Eye (tissue), 1 donor: Measurements from ENCODE around the gene RREB1.
"Not testable (repeated sequence)": the region's sequence is repeated elsewhere in the genome, so short reads cannot be mapped to it uniquely, and the experiment has no call there.

ENCODE experiments used
- DNase-seq: peaks from one replicate; pipeline ENCODE4 v3.0.0-alpha.2; 2015

Gene RREB1

GRCh38 chr6:7268362-7268761 lies 160.6 kb downstream of the RREB1 start:
- DNase-seq, result no peak

DNA sequence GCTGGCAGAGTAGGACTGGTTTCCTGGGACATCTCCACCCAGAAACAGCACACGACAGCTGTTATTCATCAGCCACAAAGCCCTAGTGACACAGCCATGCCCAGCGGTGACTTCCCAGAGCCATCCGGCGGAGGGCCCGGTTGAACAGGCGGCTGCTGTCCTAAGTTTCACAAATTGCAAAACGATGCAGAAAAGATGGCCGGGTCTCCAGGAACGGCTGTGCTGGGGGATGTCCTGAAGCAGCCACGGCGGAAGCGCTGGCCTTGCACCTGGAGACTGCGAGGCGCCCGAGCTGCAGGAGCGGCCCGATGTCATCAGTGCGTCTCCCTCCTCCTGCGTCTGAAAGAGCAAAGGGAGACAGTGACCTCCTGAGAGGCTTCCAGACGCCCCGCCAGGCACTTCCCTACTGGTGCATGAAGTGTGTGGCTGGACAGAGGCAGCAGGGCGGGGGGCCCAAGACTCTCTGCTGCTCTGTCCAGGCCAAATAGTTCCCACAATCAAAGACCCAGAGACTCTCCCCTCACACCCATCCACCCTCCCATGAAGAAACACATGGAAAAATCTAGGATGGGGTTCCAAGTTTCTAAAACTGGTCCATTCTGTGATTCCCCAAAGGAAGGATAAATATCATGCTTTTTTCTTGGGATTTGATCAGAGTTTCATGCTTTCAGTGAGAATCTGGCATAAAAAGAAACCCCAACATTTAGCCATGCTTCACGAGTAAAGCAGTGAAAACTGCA lies 161.2 kb downstream of the RREB1 start:
- DNase-seq, result no peak

DNA sequence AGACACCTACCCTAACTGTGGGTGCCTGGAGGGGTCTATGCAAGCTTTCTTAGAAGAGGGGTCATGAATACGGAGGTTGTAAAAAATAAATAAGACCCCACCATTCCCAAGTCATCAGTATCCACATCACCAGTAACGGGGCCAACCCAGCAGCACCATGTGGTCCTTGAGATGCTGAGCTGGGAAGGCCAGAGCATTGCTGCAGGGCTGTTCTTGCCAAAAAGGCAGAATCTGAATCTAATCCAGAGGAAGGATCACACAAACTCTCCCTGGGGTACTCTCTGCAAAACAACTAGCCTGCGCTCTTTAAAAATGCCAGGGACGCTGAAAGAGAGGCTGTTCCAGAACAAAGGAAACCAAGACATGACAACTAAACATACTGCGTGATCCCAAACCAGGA lies 162.1 kb downstream of the RREB1 start:
- no peak for DNase-seq

- no peak for DNase-seq
Measured at GRCh38 chr6:7270320-7271204, 162.8 kb downstream of the RREB1 start.

DNA sequence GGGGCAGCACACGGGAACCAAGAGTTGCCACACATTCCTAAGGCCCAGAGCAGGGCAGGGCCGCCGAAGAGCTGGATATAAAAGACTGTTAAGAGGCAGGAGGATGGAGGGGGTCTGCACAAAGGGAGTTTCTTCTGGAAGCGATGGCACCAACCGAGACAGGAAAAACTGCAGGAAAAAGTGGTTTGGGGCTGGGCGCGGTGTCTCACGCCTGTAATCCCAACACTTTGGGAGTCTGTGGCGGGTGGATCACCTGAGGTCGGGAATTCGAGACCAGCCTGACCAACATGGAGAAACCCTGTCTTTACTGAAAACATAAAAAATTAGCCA lies 163.4 kb downstream of the RREB1 start:
- no peak for DNase-seq

DNA sequence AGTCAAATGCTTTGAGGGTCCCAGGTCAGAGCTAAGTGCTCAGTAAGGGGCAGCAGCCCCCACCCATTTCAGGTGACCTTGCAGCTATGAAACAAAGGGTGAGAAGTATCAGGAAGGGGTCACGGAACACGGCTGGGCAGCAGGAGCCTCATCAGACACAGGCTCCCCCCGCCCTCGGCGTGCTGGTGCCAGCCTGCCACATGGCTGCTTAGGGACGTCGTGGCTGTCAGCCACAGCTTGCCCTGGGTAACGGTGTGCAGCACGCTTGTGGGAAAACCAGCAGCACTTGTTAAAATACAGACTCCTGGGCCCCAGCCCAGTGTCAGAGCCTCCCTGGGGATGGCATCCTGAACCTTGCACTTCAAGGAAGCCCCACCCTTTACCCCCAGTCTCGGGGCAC lies 165.9 kb downstream of the RREB1 start:
- DNase-seq, result no peak

DNA sequence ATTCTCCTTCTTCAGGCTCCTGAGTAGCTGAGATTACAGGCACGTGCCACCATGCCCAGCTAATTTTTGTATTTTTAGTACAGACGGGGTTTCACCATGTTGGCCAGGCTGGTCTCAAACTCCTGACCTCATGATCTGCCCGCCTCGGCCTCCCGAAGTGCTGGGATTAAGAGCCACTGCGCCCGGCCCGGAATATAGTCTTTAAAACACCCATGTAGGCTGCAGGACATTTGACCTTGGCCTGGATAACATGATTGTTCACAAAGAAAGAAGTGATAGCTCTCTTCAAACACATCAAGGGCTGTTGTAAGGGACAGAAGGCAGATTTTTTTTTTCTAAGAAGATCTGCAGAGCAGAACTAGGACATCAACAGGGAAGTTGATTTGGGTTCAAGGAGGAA lies 166.8 kb downstream of the RREB1 start:
- DNase-seq, result not testable (repeated sequence)

DNA sequence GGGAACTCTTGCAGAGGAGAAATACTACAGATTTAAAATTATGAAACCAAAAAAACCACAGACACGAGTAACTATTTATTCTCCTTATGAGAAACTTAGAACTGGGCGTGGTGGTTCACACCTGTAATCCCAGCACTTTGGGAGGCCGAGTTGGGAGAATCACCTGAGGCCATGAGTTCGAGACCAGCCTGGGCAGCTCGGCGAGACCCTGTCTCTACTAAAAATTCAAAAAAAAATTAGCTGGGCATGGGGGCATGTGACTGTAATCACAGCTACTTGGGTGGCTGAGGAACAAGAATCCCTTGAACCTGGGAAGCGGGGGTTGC lies 168.4 kb downstream of the RREB1 start:
- DNase-seq, result no peak

DNA sequence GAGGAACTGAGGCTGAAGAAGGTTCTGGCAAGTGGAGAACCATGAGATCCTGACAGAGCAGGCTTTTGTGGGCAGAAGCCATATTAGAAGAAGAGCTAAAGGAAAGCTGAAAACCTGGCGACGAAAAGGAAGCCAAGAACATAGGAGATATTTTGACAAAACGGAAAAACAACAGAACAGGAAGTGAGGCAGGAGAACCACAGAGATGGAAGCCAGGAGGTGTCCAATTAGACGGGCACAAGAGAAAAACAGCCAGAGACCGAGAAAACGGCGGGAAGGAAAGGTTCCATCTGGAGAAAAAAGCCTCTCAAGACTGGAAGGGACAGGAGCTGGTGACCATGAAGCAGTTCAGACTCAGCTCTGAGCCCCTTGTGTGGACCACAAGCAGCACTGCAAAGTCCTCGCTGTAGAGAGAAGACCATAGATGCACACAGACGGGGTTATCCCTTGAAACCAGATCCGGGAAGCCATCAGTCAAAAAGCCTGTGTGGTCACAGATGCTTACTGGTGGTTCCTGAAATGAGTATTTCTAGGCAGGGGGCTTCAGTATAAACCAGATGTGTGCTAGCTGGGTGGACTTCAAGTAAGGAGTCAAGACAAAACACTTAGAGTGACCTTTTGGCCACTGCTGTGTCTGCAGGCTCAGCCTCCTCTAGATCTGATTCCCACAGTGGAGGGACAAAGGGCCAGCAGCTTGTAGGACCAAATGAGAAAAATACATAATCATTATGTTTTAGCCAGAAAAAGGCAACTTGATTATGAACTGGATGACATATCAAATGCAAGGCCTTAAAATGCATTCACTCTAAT lies 174.5 kb downstream of the RREB1 start:
- DNase-seq, result no peak

DNA sequence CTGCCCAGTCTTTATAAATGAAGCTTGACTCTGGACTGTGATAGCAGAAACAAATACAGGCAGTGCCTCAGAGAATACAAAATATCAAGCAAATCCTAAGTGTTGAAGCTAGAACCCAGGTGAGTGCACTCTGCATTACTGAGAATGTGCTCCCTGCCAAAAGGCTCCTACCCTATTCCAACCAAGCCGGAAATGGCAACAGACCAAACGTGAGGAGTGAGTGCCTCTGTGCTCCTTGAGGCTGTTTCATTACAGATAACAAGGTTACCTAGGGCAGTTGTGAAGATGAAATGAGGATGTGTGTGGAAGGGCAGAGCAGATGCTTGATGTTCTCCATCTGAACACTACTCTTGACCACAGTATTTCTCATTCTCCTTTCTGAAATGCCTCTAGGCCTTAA lies 175.9 kb downstream of the RREB1 start:
- DNase-seq, result no peak

- no peak for DNase-seq
Measured at GRCh38 chr6:7285416-7285815, 177.7 kb downstream of the RREB1 start.

DNA sequence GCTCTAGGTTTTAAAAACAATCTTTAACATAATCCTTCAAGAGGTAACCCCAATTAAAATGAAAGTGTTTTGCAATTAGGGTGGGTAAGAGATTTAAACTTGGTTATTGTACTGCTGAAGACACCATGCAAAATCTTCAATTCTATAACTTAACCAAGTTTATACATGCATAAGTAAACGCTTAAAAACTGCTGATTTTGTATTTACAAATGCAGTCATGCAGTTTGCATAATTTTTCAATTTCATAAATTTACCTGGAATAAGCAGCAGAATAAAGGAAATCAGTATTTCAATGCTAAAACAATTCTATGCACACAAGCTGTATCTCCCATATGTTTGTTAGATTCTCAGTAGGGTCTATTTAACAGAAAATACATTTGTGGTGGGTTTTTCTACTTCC lies 182.3 kb downstream of the RREB1 start:
- no peak for DNase-seq

DNA sequence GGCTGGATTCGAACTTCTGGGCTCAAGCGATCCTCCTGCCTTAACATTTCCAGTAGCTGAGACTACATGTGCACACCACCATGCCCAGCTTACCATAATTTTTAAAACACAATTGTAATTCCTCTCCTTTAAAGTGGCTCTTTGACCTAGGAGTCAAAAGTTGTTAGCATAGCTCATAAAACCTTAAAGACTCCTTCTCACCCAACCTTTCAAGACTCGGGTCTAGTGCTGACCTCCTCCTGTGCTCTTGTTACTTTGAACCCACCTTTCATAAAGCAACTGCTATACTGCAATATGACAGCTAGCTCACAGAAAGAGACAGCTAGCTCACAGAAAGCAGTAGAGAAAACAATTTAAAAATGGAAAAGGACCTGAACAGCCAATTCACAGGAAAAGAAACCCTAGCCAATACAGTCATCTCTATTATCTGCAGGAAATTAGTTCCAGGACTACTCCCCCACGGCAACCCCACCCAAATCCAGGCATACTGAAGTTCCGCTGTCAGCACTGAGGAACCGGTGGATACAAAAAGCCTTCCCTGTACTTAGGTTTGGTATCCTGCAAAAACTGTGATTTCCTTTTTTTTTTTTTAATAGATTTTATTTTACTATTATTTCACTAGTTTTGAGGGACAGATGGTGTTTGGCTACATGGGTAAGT lies 185.0 kb downstream of the RREB1 start:
- DNase-seq, result no peak

- no peak for DNase-seq
Measured at GRCh38 chr6:7295916-7296315, 188.2 kb downstream of the RREB1 start.

DNA sequence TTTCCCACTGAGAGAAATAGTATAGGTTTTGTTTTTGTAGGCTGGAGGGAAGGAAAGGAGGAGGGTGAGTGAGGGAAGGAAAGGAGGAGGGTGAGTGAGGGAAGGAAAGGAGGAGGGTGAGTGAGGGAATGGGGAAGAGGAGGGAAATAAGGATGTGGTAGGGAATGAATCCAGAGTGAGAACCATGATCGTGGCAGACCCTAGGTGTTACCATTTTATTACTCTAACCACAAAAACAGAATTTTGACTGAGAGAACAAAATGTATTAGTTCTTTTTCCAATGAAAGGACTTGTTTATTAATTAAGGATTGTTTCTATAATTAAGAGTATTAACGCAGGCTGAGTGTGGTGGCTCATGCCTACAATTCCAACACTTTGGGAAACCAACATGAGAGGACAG lies 188.8 kb downstream of the RREB1 start:
- DNase-seq, result no peak

GRCh38 chr6:7298113-7298512 lies 190.4 kb downstream of the RREB1 start:
- DNase-seq, result no peak

DNA sequence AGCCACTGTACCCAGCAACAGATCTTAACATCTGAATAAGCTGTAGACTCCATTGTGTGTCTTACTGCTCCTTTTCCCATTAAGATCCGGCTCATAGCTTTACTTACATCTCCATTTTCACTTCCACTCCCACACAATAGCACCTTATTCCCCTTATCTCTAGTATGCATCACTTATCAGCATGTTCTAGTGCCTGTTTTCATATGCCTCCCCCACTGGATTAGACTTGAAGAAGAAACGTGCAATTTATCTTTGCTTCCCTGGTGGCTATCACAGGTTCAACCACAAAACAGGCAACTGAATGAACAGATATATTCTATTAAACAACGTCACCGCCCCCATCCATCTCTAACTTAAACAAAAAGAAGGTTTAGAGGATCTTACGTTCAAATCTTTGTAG lies 193.2 kb downstream of the RREB1 start:
- no peak for DNase-seq
